Thyroid gland (tissue), 4 donors: ENCODE measurements around the gene MYO16. TPM values are rescaled to one million over a fixed set of nuclear protein-coding genes. Genes with fewer than 3 reads are reported as not detected.

Experiments used
- DNase-seq, 2 donors: peaks; one replicate each; pipeline ENCODE4 v3.0.0-alpha.2; 2019
- H3K27ac ChIP-seq, 3 donors: fragments of 200-600 bp; sonication (generic); 1 replicate in 2 of 3; 2 replicates in 1 of 3; pipeline ENCODE4 v1.5.1; 2016 to 2019; ENCODE audit warnings: mild to moderate bottlenecking in 1 of 3, moderate library complexity in 1 of 3
- H3K27me3 ChIP-seq: fragments of 200-600 bp; sonication (generic); one replicate; pipeline ENCODE4 v1.5.1; 2019
- H3K36me3 ChIP-seq, 2 donors: fragments of 200-600 bp; sonication (generic); one replicate each; pipeline ENCODE4 v1.5.1; 2016 to 2019
- H3K4me1 ChIP-seq, 2 donors: fragments of 200-600 bp; sonication (generic); one replicate each; pipeline ENCODE4 v1.5.1; 2017 to 2019
- H3K4me3 ChIP-seq, 3 donors: fragments of 200-600 bp; sonication (generic); replicated peaks in 1 of 3; 1 replicate in 2 of 3; 2 replicates in 1 of 3; pipeline ENCODE4 v1.5.1; 2016; ENCODE audit warnings: mild to moderate bottlenecking in 1 of 3
- H3K9me3 ChIP-seq: fragments of 200-600 bp; sonication (generic); one replicate; pipeline ENCODE4 v1.5.1; 2017
- POLR2A ChIP-seq, 2 donors: fragments of 450-650 bp; IDR thresholded peaks; one replicate each; pipeline ENCODE4 v1.6.1; 2017; ENCODE audit warnings: antibody characterized with exemption in 2 of 2, mild to moderate bottlenecking in 2 of 2, moderate library complexity in 1 of 2
- WGBS, 2 donors: methylation state at CpG; one replicate each; pipeline ENCODE4 v1.1.5; 2017; 5-methylcytosine and 5-hydroxymethylcytosine counted together
- intact Hi-C: fragments of 100-400 bp; cut with DNase I; formaldehyde crosslinking; loops from one replicate; pipeline ENCODE4 v1.15.1; 2023
- total RNA-seq, 4 donors: library from RNA; depleted of rRNA; stranded (reverse); fragments of >200 nt; gene quantifications; one replicate each; pipeline ENCODE4 v1.2.3, GENCODE V29; 2016
- TF ChIP-seq, protein P1 (sequence below), 6 experiments: fragments of 200-600 bp in 3 of 6; fragments of 450-650 bp in 3 of 6; sonication (generic) in 3 of 6; IDR thresholded peaks; one replicate each; pipeline ENCODE4 v1.5.1; 2016 to 2019; ENCODE audit warnings: antibody characterized with exemption in 6 of 6, mild to moderate bottlenecking in 2 of 6, inconsistent platforms in 1 of 6, moderate library complexity in 1 of 6

The MYO16 gene
- total RNA-seq, 4 donors from 2014 or later: 0.10 to 0.13 (median 0.13) TPM; not detected in 1

DNA sequence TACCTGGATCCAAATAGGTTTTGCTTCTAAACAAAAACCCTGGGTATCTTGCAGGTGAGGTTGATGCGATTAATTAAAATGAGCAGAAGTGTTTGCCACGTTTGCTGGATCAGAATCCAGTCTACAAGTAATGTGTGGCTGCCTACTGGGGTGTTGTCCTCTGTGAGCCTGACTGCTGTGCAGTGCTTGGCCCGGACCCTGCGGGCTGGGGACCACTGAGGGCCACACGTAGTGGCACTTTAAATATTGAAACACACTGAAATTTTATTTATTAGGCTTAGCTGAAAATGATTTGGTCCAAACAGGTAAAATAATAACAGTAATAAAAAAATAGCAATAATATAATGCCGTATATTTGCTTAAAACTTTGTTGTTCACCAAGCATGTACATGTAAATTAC lies 338.0 kb downstream of the MYO16 start:
- Histone ChIP-seq H3K9me3 (no peaks in the 10 kb centered on the region), H3K36me3 (no peaks in the 10 kb centered on the region), H3K27me3 (no peaks in the 10 kb centered on the region), H3K4me3 (no peak overlapping the region), H3K4me1 (no peaks in the 10 kb centered on the region), H3K27ac (no peak overlapping the region)
- TF ChIP-seq POLR2A (IDR thresholded peaks at IDR 0.05): no peak
- TF ChIP-seq, protein P1, sequence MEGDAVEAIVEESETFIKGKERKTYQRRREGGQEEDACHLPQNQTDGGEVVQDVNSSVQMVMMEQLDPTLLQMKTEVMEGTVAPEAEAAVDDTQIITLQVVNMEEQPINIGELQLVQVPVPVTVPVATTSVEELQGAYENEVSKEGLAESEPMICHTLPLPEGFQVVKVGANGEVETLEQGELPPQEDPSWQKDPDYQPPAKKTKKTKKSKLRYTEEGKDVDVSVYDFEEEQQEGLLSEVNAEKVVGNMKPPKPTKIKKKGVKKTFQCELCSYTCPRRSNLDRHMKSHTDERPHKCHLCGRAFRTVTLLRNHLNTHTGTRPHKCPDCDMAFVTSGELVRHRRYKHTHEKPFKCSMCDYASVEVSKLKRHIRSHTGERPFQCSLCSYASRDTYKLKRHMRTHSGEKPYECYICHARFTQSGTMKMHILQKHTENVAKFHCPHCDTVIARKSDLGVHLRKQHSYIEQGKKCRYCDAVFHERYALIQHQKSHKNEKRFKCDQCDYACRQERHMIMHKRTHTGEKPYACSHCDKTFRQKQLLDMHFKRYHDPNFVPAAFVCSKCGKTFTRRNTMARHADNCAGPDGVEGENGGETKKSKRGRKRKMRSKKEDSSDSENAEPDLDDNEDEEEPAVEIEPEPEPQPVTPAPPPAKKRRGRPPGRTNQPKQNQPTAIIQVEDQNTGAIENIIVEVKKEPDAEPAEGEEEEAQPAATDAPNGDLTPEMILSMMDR (IDR thresholded peaks at IDR 0.05): no peak
- intact Hi-C loops: loop anchor here (10.0 kb wide), 2 partner anchors 817 to 1157 kb away; partner anchors contain the start of gene IRS2
- 92 to 93% methylated on average over 6 of the region's 6 CpGs for WGBS, 2 donors
- DNase-seq: no peak

DNA sequence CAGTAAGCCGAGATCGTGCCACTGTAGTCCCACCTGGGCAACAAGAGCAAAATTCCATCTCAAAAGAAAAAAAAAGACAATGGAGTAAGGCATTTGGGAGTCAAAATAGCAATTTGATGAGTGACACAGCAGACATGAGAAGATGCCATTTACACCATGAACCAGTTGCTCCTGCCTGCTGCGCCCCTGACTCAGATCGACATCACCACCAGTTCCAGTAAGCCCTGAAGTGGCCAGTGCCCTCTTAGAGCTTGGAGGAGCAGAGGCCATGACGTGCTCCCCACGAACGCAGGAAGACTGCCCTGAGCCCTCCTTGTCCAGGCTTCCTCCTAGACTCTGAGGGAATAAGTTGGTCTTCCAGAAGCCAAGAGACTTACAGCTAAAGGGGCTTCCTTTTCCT lies 339.2 kb downstream of the MYO16 start:
- 92 to 96% methylated on average over 7 of the region's 7 CpGs for WGBS, 2 donors
- Histone ChIP-seq H3K4me1 (no peaks in the 10 kb centered on the region), H3K36me3 (no peaks in the 10 kb centered on the region), H3K4me3 (no peak overlapping the region), H3K27me3 (no peaks in the 10 kb centered on the region), H3K9me3 (no peaks in the 10 kb centered on the region), H3K27ac (no peak overlapping the region)
- no peak for TF ChIP-seq POLR2A (IDR thresholded peaks at IDR 0.05)
- TF ChIP-seq, protein P1 (IDR thresholded peaks at IDR 0.05): no peak
- intact Hi-C loops: loop anchor here (10.0 kb wide), 2 partner anchors 816 to 1156 kb away; partner anchors contain the start of gene IRS2
- DNase-seq: no peak

DNA sequence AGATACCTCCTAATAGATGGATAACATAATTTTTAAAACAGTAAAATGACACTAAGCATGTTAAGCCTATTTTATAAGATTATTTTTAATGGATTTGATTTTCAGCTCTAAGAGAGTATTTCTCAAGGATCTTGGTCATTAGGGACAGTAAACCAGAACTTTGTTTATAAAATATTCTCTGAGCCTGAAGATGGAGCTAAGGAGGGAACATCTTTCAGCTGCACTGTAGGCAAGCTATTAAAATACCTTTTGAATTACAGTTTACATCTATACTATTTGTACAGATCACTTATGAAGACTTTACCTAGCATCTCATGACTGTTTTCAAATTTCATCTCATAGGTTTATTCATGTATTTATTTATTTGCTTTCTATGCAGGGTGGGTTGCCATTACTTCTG lies 345.3 kb downstream of the MYO16 start:
- TF ChIP-seq POLR2A (IDR thresholded peaks at IDR 0.05): no peak
- TF ChIP-seq, protein P1 (IDR thresholded peaks at IDR 0.05): no peak
- DNase-seq: no peak
- intact Hi-C loops: no loop called here
- Histone ChIP-seq H3K27ac (no peak overlapping the region), H3K36me3 (no peaks in the 10 kb centered on the region), H3K9me3 (no peaks in the 10 kb centered on the region), H3K4me1 (no peaks in the 10 kb centered on the region), H3K4me3 (no peak overlapping the region), H3K27me3 (no peaks in the 10 kb centered on the region)

DNA sequence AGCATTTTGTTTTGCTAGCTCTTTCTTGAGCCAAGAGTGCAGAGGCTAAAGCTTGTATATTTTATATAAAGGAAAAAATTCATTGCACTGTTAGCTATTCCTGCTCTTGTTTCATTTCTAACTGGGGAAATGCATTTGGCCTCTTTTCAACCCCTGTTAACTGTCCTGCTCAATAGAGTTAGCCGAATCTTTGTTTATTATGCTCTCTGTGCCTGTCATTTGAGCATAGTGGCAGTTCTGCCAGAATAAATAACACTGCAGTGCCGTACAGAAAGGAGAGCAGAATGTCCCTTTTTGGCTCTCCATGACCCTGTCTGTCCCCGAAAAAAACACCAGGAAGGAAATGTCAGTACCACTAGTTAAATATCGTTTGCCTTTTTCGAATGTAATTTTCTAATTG lies 350.8 kb downstream of the MYO16 start:
- no peak for DNase-seq
- WGBS, 2 donors: 32 to 47% methylated on average over 5 of the region's 5 CpGs
- H3K4me1 ChIP-seq: no peaks in the 10 kb centered on the region
- intact Hi-C loops: no loop called here
- H3K9me3 ChIP-seq: no peaks in the 10 kb centered on the region
- H3K27me3 ChIP-seq: no peaks in the 10 kb centered on the region
- H3K4me3 ChIP-seq: no peak overlapping the region
- TF ChIP-seq, protein P1 (IDR thresholded peaks at IDR 0.05): no peak
- no peak for TF ChIP-seq POLR2A (IDR thresholded peaks at IDR 0.05)
- no peak overlapping the region for H3K27ac ChIP-seq
- H3K36me3 ChIP-seq: no peaks in the 10 kb centered on the region

DNA sequence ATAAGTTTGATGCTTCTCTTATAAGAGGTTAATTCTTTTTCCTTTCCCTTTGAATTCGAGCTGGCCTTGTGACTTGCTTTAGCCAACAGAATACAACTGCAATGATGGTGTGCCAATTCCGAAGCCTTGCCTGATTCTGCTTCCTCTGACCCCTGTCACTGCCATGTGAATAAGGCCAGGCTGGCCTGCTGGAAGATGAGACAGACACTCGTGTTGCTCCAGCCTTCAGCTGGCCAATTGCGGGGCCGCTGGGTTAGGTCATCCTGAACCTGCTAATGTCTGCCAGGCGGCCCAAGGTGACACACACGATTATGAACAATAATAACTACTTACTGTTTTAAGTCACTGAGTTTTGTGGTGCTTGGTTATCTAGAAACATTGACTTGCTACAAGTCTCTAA lies 352.0 kb downstream of the MYO16 start:
- Histone ChIP-seq H3K27me3 (no peaks in the 10 kb centered on the region), H3K4me3 (no peak overlapping the region), H3K27ac (no peak overlapping the region), H3K9me3 (no peaks in the 10 kb centered on the region), H3K36me3 (no peaks in the 10 kb centered on the region), H3K4me1 (no peaks in the 10 kb centered on the region)
- TF ChIP-seq POLR2A (IDR thresholded peaks at IDR 0.05): no peak
- TF ChIP-seq, protein P1 (IDR thresholded peaks at IDR 0.05): no peak
- intact Hi-C loops: no loop called here
- no peak for DNase-seq
- WGBS, 2 donors: 88 to 90% methylated on average over 7 of the region's 7 CpGs
